ENCODE measurements around the gene PTGR3. TPM values are rescaled to one million over a fixed set of nuclear protein-coding genes. Genes with fewer than 3 reads are reported as not detected.

Gene PTGR3
- total and polyA plus RNA-seq, 12 donors = 10.0 to 71.3 (median 57.1) TPM

DNA sequence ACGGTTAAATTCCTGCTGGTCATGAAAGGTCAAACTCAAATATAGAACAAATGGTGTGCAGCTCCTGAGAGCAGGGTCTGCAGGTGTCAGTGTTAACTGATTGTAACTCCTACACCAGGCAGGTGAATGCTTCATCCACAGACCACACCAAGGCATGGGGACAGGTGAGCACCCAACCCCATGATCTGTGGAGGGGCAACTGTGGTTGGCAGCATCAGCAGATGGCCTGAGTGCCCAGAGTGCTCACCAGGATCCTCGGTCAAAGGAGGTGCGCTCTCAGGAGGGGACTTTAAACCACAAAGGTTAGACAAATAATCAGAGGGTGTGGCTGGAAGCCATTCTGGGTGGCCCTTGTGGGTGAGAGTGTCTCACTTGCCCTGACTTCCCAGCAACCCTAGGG is 44.5 kb downstream of the PTGR3 start:
- Histone ChIP-seq H3K9me3 (no peaks in the 10 kb centered on the region), H3K27me3 (no peaks in the 10 kb centered on the region), H3K27ac (no peak overlapping the region), H3K4me1 (peaks cover 2 to 36% (median 23%) of the 10 kb centered on the region in 9 donors), H3K36me3 (no peaks in the 10 kb centered on the region), H3K4me3 (no peak overlapping the region)
- WGBS, 2 donors = 93 to 94% methylated on average over 3 of the region's 3 CpGs
- no peak for DNase-seq
- TF ChIP-seq, protein P1, sequence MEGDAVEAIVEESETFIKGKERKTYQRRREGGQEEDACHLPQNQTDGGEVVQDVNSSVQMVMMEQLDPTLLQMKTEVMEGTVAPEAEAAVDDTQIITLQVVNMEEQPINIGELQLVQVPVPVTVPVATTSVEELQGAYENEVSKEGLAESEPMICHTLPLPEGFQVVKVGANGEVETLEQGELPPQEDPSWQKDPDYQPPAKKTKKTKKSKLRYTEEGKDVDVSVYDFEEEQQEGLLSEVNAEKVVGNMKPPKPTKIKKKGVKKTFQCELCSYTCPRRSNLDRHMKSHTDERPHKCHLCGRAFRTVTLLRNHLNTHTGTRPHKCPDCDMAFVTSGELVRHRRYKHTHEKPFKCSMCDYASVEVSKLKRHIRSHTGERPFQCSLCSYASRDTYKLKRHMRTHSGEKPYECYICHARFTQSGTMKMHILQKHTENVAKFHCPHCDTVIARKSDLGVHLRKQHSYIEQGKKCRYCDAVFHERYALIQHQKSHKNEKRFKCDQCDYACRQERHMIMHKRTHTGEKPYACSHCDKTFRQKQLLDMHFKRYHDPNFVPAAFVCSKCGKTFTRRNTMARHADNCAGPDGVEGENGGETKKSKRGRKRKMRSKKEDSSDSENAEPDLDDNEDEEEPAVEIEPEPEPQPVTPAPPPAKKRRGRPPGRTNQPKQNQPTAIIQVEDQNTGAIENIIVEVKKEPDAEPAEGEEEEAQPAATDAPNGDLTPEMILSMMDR (IDR thresholded peaks at IDR 0.05) = no peak
- intact Hi-C loops (cut with DNase I) = loop anchor here in 4 of 10 donors (5.0 to 10.0 kb wide), 5 partner anchors 97 to 510 kb away; no protein-coding TSS in a partner anchor
- no peak for ATAC-seq

DNA sequence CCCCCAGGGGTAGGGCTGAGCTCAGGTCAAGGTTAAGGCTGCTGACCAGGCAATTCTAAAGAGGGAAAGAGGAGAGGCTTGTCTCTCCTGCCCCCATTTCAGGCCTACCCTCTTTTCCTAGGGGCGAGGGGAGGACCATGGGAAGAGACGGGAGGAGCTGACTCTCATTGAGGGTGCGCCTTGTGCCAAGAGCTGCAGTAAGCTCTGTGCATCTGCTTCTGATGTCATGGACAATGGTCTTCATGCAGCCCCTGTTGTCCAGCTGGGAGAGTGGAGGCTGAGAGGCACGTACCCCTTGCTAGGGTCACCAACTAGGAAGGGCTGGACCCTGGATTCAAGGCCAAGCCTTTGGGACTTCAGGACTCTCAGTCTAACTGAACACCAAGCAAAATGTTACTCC is 45.2 kb downstream of the PTGR3 start:
- H3K9me3 ChIP-seq = no peaks in the 10 kb centered on the region
- DNase-seq = no peak
- H3K27me3 ChIP-seq = no peaks in the 10 kb centered on the region
- no peaks in the 10 kb centered on the region for H3K36me3 ChIP-seq
- ATAC-seq = no peak
- no peak overlapping the region for H3K27ac ChIP-seq
- no peak overlapping the region for H3K4me3 ChIP-seq
- TF ChIP-seq, protein P1 (IDR thresholded peaks at IDR 0.05) = no peak
- 95% methylated on average over 4 of the region's 4 CpGs for WGBS, 2 donors
- intact Hi-C loops (cut with DNase I) = loop anchor here in 4 of 10 donors (5.0 to 10.0 kb wide), 5 partner anchors 96 to 509 kb away; no protein-coding TSS in a partner anchor
- peaks cover 2 to 29% (median 18%) of the 10 kb centered on the region in 9 donors for H3K4me1 ChIP-seq

DNA sequence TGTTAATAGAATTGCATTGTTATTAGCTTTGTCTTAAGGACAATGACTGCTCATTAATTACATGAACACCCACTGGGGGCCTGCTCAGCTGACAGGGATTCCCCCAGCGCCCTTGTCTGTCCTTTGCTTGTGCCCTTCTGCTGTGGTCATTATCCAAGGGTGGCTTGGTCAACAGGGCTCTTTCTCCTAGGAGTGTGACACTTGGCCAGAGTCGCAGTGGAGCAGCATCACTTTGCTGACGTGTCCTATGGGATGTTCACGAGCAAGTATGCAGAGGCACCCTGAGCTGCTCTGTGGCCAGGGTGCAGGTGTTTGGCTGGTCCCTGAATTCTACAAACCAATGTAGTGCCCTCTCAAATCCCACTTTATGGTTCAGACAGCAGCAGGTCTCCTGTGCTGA is 46.0 kb downstream of the PTGR3 start:
- Histone ChIP-seq H3K4me3 (no peak overlapping the region), H3K27me3 (no peaks in the 10 kb centered on the region), H3K36me3 (no peaks in the 10 kb centered on the region), H3K4me1 (peaks cover 0 to 21% (median 11%) of the 10 kb centered on the region in 9 donors), H3K27ac (no peak overlapping the region), H3K9me3 (no peaks in the 10 kb centered on the region)
- ATAC-seq (no peak), DNase-seq (no peak)
- WGBS, 2 donors = 96 to 98% methylated on average over 4 of the region's 4 CpGs
- intact Hi-C loops (cut with DNase I) = loop anchor here in 4 of 10 donors (5.0 to 10.0 kb wide), 5 partner anchors 96 to 508 kb away; no protein-coding TSS in a partner anchor
- TF ChIP-seq, protein P1 (IDR thresholded peaks at IDR 0.05) = no peak

DNA sequence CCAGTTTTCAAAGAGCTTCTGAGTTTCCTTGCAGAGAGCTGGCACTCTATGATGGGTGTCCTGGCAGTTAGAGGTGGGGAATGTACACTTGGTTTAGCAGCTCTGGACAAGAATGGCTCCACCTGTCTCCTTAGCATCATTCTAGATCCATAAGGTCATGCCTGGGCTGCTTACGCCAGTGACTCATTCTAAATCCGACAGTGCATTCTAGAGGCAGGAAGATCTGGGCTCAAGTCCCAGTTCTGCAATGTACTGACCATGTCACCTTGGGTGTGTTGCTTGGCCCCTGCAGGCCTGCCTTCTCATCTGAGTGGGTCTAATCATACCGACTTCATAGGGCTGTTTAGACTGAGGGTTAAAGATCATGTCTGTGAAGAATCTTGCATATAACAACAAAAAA is 46.5 kb downstream of the PTGR3 start:
- DNase-seq (peak in 1 of 2 donors; percentile 43), ATAC-seq (peak in 7 of 8 donors; percentile 66 to 92 (median 91))
- Histone ChIP-seq H3K9me3 (no peaks in the 10 kb centered on the region), H3K4me3 (no peak overlapping the region), H3K27me3 (no peaks in the 10 kb centered on the region), H3K36me3 (no peaks in the 10 kb centered on the region), H3K4me1 (peaks cover 0 to 18% (median 6%) of the 10 kb centered on the region in 9 donors), H3K27ac (no peak overlapping the region)
- TF ChIP-seq, protein P1 (IDR thresholded peaks at IDR 0.05) = peak in 4 of 9 donors; percentile 7 to 45 (median 32)
- intact Hi-C loops (cut with DNase I) = loop anchor here in 4 of 10 donors (5.0 to 10.0 kb wide), 5 partner anchors 95 to 508 kb away; no protein-coding TSS in a partner anchor
- 30 to 34% methylated on average over 3 of the region's 3 CpGs for WGBS, 2 donors
